Memory B cell (primary cell): Measurements from ENCODE around the gene SCYGR1.
A peak's percentile ranks its signal among the peaks of the same experiment; 100 is the strongest.
"Not testable (repeated sequence)": the region's sequence is repeated elsewhere in the genome, so short reads cannot be mapped to it uniquely, and the experiment has no call there.

Experiments
- ATAC-seq: fragments of 150-1000 bp; cut with Tn5 transposase; 2 replicates; pipeline ENCODE4 v1.10.0; 2021; ENCODE audit warnings: low read depth, mild to moderate bottlenecking, moderate library complexity
- DNase-seq, 2 donors: peaks; one replicate each; pipeline ENCODE4 v3.0.0; 2022; ENCODE audit warnings: low spot score in 2 of 2
- H3K27ac Mint-ChIP-seq: one replicate; pipeline ENCODE4 v1.8.0; 2022; ENCODE audit warnings: mild to moderate bottlenecking, moderate library complexity, mixed read lengths
- H3K27me3 Mint-ChIP-seq: one replicate; pipeline ENCODE4 v1.8.0; 2022; ENCODE audit warnings: mixed read lengths
- H3K36me3 Mint-ChIP-seq: one replicate; pipeline ENCODE4 v1.8.0; 2022; ENCODE audit warnings: mild to moderate bottlenecking, mixed read lengths
- H3K4me1 Mint-ChIP-seq: one replicate; pipeline ENCODE4 v1.8.0; 2022; ENCODE audit warnings: mixed read lengths
- H3K4me3 Mint-ChIP-seq: one replicate; pipeline ENCODE4 v1.8.0; 2022; ENCODE audit warnings: mild to moderate bottlenecking, moderate library complexity, mixed read lengths
- H3K9me3 Mint-ChIP-seq: one replicate; pipeline ENCODE4 v1.8.0; 2022; ENCODE audit warnings: mixed read lengths

SCYGR1 gene

GRCh38 chr2:227370791-227371312, 16.9 kb downstream of the SCYGR1 start:
- no peak overlapping the region for H3K27ac Mint-ChIP-seq
- ATAC-seq (no peak), DNase-seq (no peak)
- no peaks in the 10 kb centered on the region for H3K4me1 Mint-ChIP-seq
- peaks cover 4% of the 10 kb centered on the region for H3K27me3 Mint-ChIP-seq
- no peaks in the 10 kb centered on the region for H3K9me3 Mint-ChIP-seq
- H3K36me3 Mint-ChIP-seq = peaks cover 3% of the 10 kb centered on the region
- no peak overlapping the region for H3K4me3 Mint-ChIP-seq

- H3K27ac Mint-ChIP-seq = no peak overlapping the region
- ATAC-seq (no peak), DNase-seq (no peak)
- no peak overlapping the region for H3K4me3 Mint-ChIP-seq
- peaks cover 4% of the 10 kb centered on the region for H3K27me3 Mint-ChIP-seq
- H3K4me1 Mint-ChIP-seq = no peaks in the 10 kb centered on the region
- H3K36me3 Mint-ChIP-seq = peaks cover 3% of the 10 kb centered on the region
- no peaks in the 10 kb centered on the region for H3K9me3 Mint-ChIP-seq
These were observed 17.7 kb downstream of the SCYGR1 start for GRCh38 chr2:227370092-227370491.

- Mint-ChIP-seq H3K4me1 (no peaks in the 10 kb centered on the region), H3K9me3 (no peaks in the 10 kb centered on the region), H3K36me3 (peaks cover 3% of the 10 kb centered on the region), H3K27ac (no peak overlapping the region), H3K27me3 (peaks cover 4% of the 10 kb centered on the region), H3K4me3 (no peak overlapping the region)
- DNase-seq = no peak
- no peak for ATAC-seq
These were observed 19.2 kb downstream of the SCYGR1 start for GRCh38 chr2:227368574-227368973.

GRCh38 chr2:227367427-227367795, 20.3 kb downstream of the SCYGR1 start:
- H3K4me1 Mint-ChIP-seq = no peaks in the 10 kb centered on the region
- ATAC-seq = no peak

DNA sequence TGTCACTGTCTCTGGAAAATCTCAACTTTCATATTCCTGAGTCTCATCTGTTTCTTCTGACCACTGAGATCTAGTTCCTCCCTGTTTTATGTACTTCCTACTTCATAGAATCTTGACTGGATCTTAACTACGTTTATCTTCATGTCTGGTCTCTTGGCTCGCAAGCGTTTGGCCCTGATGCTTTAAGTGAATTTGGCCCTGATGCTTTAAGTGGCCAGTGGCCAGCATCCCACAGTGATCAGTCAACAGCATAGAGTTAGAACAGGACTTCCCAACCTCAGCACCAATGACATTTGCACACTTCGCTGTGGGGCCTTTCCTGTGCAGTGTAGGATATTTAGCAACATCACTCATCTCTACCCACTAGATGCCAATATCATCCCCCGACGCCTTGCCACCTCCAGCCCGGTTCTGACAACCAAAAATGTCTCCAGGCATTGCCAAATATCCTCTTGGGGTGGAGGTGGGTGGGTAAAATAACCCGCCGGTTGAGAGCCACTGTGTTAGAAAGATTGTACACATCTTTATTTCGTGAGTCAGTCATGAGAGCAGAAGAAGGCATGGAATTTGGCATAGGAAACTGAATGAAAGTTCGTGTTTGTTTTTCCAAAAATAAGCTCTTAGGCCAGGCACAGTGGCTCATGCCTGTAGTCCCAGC, 20.9 kb downstream of the SCYGR1 start:
- Mint-ChIP-seq H3K27ac (no peak overlapping the region), H3K9me3 (no peaks in the 10 kb centered on the region), H3K27me3 (no peaks in the 10 kb centered on the region), H3K4me1 (no peaks in the 10 kb centered on the region), H3K36me3 (no peaks in the 10 kb centered on the region), H3K4me3 (no peak overlapping the region)
- ATAC-seq = no peak
- no peak for DNase-seq

More at GRCh38 chr2:227367427-227367795, 20.3 kb downstream of the SCYGR1 start:
- no peaks in the 10 kb centered on the region for H3K9me3 Mint-ChIP-seq
- no peaks in the 10 kb centered on the region for H3K36me3 Mint-ChIP-seq
- no peaks in the 10 kb centered on the region for H3K27me3 Mint-ChIP-seq
- H3K4me3 Mint-ChIP-seq = no peak overlapping the region
- no peak for DNase-seq
- H3K27ac Mint-ChIP-seq = no peak overlapping the region

DNA sequence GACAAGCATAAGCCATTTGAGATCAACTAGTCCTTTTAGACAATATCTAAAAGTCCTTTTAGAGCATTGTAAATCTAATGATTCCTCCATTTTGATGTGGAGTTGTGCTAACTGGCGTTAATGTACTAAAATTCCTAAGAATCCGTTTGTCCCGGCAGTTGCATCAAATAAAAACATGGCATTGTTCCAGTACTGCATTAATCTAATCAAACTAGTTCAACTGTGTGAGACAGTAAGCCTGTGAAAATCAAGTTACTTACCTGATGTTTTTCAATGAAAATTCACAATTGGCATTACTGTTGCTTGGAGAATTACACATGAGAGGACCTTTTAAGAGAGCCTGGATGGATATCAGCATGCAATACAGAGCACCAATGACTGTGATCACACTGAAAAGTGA, 21.9 kb downstream of the SCYGR1 start:
- no peaks in the 10 kb centered on the region for H3K27me3 Mint-ChIP-seq
- H3K4me1 Mint-ChIP-seq = no peaks in the 10 kb centered on the region
- no peaks in the 10 kb centered on the region for H3K9me3 Mint-ChIP-seq
- no peaks in the 10 kb centered on the region for H3K36me3 Mint-ChIP-seq
- no peak overlapping the region for H3K4me3 Mint-ChIP-seq
- no peak overlapping the region for H3K27ac Mint-ChIP-seq
- no peak for DNase-seq
- no peak for ATAC-seq

DNA sequence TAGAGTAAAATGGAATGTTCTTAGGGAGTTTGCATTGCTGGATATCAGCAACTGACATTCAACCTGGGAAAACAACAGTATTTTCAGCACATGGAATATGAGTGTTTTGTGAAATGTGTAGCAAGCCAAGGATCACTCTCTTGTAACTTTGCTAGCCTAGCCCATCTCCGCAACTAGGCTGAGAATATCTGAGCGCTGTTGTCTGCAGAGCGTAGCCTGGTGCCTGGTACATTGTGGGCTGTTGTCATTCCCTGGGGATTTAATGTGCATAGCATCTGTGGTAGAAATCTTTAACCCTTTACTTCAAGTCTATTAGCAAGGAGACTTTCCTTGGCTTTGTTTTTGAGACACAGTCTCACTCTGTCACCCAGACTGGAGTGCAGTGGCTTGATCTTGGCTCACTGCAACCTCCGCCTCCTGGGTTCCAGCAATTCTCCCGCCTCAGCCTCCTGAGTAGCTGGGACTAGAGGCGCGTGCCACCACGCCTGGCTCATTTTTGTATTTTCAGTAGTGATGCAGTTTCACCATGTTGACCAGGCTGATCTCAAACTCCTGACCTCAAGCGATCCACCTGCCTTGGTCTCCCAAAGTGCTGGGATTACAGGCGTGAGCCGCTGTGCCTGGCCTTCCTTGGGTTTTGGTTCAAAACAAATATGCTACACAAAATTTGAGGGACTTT, 23.0 kb downstream of the SCYGR1 start:
- H3K27me3 Mint-ChIP-seq, H3K27ac Mint-ChIP-seq, ATAC-seq, H3K9me3 Mint-ChIP-seq, DNase-seq, H3K4me1 Mint-ChIP-seq, H3K4me3 Mint-ChIP-seq, H3K36me3 Mint-ChIP-seq: not testable (repeated sequence)

DNA sequence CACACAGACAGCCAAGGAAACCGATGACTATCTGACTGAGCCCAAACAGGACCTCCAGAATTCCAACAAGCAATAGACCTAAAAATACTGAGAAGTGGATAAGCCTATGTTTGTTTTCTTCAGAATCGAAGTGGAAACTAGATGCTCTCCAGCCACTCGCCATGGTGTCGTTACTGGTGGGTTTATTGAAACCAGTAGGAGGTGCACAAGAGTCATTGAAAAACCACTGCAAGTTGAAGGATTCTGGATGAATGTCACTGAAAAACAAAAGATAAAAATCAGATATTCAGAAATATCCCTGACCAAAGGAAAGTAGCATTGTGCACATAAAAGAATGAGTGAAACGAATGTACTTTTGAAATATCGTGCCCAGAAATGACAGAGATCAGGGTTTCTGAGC, 24.0 kb downstream of the SCYGR1 start:
- Mint-ChIP-seq H3K4me3 (no peak overlapping the region), H3K36me3 (peaks cover 7% of the 10 kb centered on the region), H3K9me3 (no peaks in the 10 kb centered on the region), H3K27me3 (no peaks in the 10 kb centered on the region), H3K4me1 (no peaks in the 10 kb centered on the region), H3K27ac (peak overlapping the region; percentile 8)
- DNase-seq (peak in 1 of 2 donors; percentile 13), ATAC-seq (peak; percentile 34)

DNA sequence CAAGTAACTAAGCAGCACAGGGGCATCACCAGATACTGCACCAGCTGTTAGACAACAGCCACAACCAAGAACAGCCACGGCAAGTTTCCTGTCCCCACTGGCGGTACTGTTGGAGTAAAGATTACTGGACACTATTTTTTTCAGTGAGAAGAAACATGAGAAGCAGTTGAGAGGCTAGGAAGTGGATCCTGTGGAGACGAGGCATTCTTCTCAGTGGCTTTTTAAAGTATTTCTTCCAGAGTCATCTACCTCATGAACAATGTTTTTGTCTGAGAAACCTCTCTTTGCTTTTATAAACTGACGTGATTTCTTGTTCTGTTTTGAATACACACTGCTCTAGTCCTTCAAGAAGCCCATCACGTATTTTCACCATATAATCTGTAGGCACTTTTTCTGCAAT, 27.4 kb downstream of the SCYGR1 start:
- H3K36me3 Mint-ChIP-seq = peaks cover 12% of the 10 kb centered on the region
- peak overlapping the region; percentile 8 for H3K27ac Mint-ChIP-seq

DNA sequence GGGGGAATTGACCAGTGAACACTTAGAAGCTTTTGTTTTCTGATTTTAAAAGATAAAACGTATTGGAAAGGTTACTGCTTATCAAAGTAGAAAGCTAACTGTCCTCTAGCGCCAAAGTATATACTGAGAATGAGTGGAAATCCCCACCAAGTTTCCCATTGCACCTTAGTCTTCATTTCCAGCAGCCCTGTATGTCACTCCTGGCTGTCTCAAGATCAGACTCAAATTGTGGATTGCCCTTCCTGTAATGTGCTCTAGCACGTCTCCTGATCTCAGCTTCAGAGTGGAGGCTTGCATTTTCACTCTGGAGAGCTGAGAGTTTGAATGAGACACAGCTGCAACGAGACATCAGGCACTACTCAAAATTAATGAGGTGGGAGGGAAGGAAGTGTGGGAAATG, 36.1 kb downstream of the SCYGR1 start:
- no peak for ATAC-seq
- H3K27ac Mint-ChIP-seq = peak overlapping the region; percentile 5
- no peak overlapping the region for H3K4me3 Mint-ChIP-seq

More for the DNA sequence above, 27.4 kb downstream of the SCYGR1 start:
- Mint-ChIP-seq H3K4me3 (no peak overlapping the region), H3K9me3 (no peaks in the 10 kb centered on the region), H3K4me1 (no peaks in the 10 kb centered on the region), H3K27me3 (no peaks in the 10 kb centered on the region)
- no peak for ATAC-seq
- DNase-seq = no peak

DNA sequence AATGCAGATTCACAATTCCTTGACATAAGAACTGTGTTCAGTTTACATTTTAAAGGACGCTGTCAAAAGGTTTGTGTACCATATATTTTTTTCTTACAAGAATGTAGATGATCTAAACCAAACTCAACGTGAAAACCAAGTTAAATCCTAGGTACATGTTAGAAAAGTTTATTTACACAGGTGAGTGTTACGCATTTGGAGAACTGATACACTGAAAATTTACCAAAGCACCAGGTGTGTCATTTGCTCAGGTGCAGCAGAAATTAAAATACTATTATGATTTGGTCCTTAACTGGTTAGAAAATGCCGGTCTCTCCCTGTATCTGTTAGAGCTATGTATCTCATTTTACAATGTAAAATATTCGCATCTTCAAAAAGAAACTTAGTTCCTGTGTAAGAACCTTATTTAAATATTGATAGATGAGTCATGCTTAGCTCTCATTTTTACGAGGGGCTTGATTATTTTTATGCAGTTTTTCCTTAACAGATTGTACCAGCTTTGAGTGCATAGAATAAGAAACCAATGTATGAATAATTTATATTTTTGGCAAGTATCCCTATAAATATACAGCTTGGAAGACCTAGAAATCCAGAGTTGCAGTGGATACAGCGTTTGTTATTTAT, 37.6 kb downstream of the SCYGR1 start:
- H3K27ac Mint-ChIP-seq = no peak overlapping the region
- no peaks in the 10 kb centered on the region for H3K4me1 Mint-ChIP-seq
- H3K36me3 Mint-ChIP-seq = peaks cover 10% of the 10 kb centered on the region
- DNase-seq (no peak), ATAC-seq (no peak)
- H3K9me3 Mint-ChIP-seq = no peaks in the 10 kb centered on the region
- H3K4me3 Mint-ChIP-seq = no peak overlapping the region
- H3K27me3 Mint-ChIP-seq = no peaks in the 10 kb centered on the region

More for the DNA sequence above, 36.1 kb downstream of the SCYGR1 start:
- DNase-seq = no peak
- no peaks in the 10 kb centered on the region for H3K4me1 Mint-ChIP-seq
- H3K27me3 Mint-ChIP-seq = no peaks in the 10 kb centered on the region
- peaks cover 12% of the 10 kb centered on the region for H3K36me3 Mint-ChIP-seq
- no peaks in the 10 kb centered on the region for H3K9me3 Mint-ChIP-seq

- no peak overlapping the region for H3K27ac Mint-ChIP-seq
- H3K9me3 Mint-ChIP-seq = no peaks in the 10 kb centered on the region
- DNase-seq (no peak), ATAC-seq (no peak)
- no peaks in the 10 kb centered on the region for H3K27me3 Mint-ChIP-seq
- peaks cover 10% of the 10 kb centered on the region for H3K36me3 Mint-ChIP-seq
- no peaks in the 10 kb centered on the region for H3K4me1 Mint-ChIP-seq
- no peak overlapping the region for H3K4me3 Mint-ChIP-seq
These were observed 39.4 kb downstream of the SCYGR1 start for GRCh38 chr2:227348324-227348723.

GRCh38 chr2:227347117-227347516, 40.6 kb downstream of the SCYGR1 start:
- ATAC-seq (no peak), DNase-seq (no peak)
- Mint-ChIP-seq H3K4me3 (no peak overlapping the region), H3K27me3 (no peaks in the 10 kb centered on the region), H3K9me3 (no peaks in the 10 kb centered on the region), H3K36me3 (peaks cover 7% of the 10 kb centered on the region), H3K4me1 (no peaks in the 10 kb centered on the region), H3K27ac (no peak overlapping the region)

DNA sequence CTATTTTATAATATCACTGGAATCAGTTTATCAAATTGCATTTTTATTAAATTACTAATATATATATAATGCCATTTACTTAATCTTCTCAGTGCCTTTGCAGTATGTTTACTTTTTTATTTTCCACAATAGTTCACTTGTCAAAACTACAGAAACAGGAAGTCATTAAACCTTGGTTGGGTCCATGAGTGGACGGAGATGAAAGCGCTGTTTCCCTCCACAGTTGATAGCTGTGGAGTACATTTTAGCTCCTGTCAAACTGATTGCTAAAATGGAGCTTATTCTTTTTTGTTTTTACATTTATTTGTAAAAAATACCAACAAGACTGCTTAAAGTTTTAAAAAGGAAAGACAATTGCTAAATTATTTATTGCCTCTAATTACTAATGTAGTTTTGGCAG, 43.5 kb downstream of the SCYGR1 start:
- DNase-seq (no peak), ATAC-seq (no peak)
- Mint-ChIP-seq H3K27me3 (no peaks in the 10 kb centered on the region), H3K27ac (no peak overlapping the region), H3K9me3 (no peaks in the 10 kb centered on the region), H3K36me3 (peaks cover 8% of the 10 kb centered on the region), H3K4me1 (no peaks in the 10 kb centered on the region), H3K4me3 (no peak overlapping the region)
